GF-D8 (cell line): ENCODE data around the gene ADAMTS3.
"Not testable (repeated sequence)": the region's sequence is repeated elsewhere in the genome, so short reads cannot be mapped to it uniquely, and the experiment has no call there.

Experiments used
- DNase-seq: peaks from one replicate; lab custom pipeline; 2025; lab: John Stamatoyannopoulos, UW

Gene ADAMTS3

DNA sequence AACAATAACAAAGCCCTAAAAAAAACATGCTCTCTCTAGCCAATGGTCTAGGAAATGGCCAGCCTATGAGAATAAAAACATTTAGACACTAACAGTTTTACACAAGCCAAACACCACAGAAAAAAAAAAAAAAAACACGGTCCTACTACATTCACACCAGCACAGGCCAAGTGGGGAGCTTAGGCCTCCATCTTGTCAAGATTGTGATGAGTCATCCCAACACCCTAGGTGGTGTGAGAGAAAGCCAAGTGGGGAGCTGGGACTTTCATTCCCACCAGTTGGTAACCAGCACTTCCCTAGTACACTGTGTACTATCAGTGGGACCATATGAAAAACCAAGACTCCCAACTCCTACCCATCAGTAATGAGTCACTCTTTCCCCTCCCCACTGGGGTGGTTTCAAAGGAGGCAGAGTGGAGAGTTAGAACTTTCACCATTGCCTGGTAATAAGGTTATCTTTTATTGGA, 95.6 kb downstream of the ADAMTS3 start:
- no peak for DNase-seq

DNA sequence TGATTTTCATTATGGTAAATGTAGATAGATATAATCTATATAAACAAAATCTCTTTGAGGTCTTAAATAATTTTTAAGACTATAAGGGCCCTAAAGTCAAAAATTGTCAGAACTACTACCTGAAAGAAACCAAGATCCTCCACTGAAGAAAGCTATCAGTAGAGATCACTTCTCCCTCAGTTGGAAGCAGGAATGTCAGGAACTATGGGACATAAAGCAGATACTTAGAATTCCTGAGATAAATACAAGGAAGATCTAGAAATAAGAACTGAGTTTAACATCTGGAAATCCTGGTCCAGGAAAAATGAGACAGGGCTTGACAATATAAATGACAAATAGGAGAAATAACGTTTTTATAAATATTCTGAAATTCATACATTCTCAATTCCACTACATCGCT, 97.2 kb downstream of the ADAMTS3 start:
- no peak for DNase-seq

DNA sequence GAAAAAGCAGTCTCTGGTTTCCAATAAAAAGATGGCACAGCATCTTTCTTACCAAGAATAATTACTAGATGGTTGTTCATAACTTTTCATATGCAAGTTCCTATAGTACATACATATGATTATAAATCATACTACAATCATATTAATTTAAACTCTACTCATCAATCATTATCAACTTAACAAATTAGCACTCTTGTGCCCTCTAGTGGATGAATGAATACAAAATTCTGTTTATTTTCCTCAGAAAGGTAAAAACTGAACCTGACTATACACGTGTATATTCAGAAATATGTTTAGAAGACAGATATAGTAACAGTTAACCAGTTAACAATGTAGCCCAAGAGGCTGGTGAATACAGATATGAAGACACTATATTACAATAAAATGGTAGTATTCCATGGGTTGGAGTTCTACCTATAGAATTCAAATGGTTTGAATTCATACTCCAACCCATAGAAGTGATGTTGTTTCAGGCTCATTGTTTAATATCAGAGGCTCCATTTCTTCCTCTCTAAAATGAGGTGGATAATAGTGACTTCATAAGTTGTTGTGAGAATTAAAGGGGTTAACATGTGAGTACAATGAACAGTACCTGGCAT, 100.0 kb downstream of the ADAMTS3 start:
- DNase-seq, result peak; percentile 3

DNA sequence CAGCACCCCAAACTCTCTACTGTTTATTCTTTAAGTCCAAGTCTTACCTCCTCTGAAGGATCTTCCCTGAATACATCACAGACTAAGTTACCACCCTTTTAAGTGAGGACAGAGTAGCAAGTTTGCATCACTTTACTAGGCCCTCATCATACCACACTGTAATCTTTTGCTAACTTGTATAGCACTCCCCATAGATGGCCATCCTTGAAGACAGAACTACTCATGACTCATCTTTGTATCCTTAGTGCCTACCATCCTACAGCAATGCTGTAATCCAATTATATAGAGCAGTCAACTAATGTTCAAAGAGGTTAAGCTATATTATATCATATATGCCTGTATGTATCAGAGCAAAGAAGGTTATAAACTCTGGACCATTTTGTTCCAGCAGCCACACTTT, 101.4 kb downstream of the ADAMTS3 start:
- no peak for DNase-seq

DNA sequence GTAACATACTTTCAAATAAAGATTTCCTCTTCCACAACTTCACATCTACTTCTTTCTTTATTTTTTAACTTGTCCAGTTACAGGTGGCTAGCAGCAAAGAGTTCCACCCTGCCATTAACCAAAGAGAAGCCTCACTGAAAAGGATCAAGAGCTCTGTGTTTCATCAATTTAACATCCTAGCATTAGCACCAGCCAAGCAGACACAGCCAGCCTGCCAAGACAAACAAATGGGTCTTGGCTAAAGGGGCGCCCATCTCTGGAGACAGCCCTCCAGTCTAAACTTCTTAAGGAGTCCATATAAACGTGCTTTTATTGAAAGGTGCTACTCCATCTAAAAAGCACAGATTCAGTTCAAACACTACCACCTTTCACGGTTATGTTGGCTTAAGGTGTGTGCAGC, 105.3 kb downstream of the ADAMTS3 start:
- no peak for DNase-seq

DNA sequence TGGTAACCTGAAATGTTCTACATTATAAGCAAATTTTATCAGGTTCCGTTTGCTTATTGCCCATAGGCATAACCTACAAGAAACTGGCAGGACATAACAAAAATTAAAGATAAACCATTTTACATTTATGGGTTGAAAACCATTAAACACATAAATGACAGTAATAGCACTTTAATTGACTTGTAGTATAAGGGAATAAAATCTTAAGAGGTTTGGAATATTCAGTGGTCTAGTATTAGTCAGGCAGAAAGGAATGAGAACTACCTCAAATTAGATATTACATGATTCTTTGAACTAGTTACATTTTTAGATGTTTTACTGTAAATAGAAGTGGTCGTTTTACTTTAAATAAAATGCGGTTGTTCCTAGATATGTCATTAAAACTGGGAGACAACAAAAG, 111.9 kb downstream of the ADAMTS3 start:
- no peak for DNase-seq

DNA sequence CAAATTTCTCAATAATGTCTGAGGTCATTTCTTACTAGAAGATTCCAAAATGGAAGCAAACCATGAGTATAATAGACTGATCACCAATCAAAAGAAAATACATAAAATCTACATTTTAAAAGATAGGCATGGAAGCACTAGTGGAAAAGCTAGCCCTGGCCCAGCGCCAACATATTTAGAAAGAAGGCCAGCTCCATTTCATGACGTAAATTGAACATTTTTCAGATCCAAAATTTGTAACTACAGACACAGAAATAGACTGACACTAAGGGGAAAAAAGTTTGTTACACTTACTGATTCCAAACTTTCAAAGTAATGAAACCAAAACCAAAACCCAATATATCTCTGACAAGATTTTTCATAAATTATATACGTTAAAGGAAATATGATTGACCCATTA, 117.7 kb downstream of the ADAMTS3 start:
- DNase-seq, result no peak

DNA sequence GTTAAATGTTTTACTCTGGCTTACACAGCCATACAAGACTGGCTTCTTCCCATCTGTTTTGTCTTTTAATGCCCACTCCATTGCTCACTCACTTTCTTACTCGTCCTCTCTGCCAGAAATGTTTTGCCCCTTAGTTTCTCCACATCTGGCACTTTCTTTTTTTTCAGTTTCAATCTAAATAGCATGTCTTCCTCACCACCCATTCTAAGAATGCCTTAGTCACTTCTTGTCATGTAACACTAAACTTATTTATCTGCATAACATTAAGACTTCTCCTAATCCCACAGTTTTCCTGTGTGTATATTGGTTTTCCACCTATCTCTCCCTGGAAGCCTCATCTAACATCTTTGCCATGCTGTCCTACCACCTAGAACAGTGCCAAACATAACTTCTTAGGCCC, 119.3 kb downstream of the ADAMTS3 start:
- DNase-seq, result no peak

DNA sequence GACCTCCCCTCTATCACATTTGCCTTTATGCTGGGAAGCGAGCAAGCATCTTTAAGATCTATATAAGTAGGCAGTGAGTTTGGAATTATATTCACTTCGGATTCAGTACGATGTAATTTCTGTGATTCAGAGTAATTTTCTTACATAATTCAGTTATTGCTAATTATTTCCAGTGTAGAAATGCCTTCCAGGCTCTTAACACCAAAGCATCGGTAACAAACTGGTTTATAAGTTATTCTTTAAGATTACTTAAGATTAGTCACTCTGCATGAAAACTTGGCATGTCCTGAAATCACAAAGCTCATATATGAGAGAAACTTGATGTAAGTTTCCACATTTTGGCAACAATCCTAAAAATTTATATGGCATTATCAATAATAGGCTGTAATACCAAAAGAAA, 120.8 kb downstream of the ADAMTS3 start:
- DNase-seq, result no peak

DNA sequence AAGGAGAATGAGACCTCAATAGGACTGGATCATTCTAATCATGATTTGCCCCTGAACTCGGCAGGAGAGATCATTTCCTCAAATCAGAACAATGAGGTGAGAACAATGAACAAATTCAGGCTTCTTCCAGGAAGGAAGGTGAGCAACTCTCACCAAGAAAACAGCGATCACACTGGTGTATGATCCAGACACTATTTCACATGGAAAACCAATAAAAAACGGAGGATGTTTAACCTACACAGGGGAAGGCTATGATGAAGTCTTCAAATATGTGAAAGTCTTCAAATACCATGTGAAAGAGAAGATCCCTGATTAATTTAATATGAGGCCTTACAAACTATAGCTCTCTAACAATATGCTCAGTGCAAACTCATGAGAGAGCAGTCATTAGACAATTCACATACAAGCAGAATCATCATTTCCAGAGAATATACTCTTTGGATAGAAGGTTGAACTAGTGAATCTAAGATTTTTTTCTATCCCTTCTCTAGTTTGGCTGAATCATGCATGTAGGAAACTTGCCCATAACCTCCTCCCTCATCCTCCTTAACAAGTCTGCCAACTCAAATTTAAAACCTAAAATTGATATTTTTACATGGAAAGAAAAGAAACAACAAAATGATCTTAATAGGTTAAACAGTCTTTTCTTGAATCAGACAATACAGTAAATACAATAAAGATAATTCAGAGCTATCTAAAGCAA, 122.5 kb downstream of the ADAMTS3 start:
- DNase-seq, result no peak

DNA sequence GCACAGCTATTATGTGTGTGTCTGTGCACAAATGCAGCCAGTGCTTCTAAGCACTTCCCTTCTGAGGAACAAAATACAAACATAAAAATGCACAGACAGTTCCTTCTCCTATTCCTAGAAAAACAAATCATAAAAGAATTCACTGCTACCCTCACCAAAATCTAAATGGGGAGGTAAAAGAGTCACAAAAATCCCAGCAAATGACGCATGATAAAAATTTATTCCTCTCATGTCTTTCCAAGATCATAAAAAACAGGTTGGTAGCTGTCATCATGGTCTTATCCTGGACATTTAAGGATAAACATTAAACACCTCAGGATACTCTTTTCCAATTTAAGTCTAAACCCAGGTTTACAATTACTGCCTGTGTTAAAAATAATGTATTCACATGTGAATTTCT, 124.9 kb downstream of the ADAMTS3 start:
- no peak for DNase-seq

DNA sequence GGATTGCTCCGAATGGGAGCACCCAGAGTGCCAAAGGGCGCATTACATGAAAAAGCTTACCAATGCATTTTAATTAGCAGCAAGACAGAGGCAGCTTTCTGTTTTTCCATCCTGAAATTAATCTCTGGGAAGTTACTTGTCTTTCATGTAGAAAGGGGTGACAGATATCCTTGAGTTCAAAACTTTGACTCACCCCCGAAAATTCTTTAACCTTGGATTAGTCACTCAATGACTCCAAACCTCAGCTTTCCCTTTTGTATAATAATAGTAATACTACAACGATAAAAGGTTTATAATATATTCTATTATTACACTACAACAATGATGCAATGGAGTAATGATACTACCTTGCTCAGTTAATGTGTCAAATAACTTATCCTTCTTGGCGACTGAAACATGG, 126.3 kb downstream of the ADAMTS3 start:
- DNase-seq, result no peak

DNA sequence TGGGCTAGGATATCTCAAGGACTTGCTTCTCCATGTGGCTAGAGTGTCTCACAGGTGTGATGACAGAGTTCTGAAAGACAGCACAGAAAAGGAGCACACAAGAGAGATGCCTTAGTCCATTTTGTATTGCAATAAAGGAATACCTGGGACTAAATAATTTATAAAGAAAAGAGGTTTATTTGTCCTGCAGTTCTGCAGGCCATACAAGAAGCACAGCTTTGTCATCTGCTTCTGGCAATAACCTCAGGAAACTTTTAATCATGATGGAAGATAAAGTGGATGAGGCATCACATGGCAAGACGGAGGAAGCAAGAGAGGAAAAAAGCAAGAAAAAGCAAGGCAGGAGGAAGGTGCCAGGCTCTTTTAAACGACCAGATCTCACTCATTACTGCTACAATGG, 126.9 kb downstream of the ADAMTS3 start:
- DNase-seq, result no peak

DNA sequence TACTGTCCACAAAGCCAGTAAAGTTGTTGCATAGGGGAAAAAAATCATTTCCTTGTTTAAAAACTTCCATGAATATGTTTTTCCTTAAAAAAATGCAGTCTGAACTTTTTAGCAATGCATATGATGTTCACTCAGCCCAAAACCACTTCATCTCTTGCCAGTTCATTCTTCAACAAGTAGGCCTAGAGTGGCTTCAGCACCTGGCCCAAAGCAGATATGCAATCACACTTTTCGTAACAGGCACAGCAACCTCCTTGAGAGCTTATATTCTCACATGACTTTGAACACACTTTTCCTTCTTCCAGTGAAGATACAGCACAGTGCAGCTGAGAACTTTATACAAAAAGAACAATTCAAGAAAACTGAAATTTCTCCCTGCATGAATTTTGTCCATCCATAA, 128.6 kb downstream of the ADAMTS3 start:
- DNase-seq, result no peak

DNA sequence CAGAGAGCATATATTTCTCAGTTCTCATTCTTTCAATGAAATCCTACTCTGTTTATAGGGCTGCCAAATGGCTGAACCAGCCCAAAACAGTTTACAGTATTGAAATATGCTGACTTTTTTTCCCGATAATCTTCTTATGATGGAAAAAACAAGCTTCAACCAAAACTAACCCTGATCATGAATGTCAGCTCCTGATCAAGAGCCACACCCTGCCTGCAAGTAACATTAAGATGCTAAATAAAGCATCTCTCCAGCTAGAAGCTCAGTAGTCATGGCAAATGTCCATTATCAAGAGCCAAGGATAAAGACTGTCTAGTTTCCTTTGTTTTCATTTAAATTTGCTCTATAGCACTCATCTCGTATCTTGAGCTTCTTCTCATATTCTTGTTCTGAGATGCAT, 136.0 kb downstream of the ADAMTS3 start:
- no peak for DNase-seq

DNA sequence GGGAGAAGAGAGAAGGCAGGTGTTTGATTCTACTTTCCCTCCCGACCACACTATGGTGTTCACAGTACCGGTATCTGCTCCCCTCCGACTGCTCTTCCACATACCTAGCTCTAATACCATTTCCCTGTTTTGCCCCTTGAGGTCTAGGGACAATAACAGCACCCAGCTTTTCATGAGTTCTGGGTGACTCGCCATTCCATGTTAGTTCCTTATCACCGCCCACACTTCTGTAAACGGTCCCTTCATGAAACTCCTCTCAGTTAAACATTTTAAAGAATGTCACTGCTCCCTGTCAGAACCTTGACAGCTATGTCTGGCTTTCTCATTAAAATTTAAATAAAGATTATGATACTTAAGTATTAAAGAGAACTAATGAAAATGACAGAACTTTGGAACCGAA, 136.7 kb downstream of the ADAMTS3 start:
- no peak for DNase-seq

DNA sequence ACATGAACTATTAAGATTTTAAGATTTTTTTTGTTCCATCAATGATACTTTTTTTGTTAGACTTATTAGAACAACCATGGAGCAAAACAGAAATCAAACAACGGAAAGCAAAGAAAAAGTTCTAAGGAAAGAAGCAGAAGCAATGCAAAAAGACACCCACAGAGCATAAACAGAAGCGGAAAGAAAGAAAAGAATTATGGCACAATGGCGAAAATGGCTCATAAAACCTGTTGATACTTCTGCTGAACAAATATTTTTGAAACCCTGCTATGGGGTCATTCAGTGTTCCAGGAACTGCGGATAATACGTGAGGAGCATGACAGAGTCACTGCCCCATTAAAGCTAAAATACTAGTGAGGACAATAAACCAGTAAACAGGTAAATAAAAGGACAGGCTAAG, 138.0 kb downstream of the ADAMTS3 start:
- no peak for DNase-seq

DNA sequence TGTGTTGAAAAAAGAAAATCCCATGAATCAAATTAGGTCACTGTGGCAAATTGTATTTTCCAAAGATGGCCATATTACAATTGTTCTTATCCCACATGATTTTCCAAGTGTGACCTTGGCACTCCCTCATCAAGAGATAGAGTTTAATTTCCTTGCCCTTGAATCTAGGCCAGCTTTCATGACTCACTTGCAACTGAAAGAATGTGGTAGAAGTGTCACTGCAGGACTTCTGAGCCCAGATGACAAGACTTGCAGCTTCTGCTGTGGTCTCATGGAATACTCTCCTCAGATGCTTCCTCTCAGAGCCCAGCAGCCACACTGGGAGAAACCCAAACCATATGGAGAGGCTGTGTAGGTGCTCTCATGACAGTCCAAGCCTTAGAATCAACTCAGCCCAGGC, 139.0 kb downstream of the ADAMTS3 start:
- no peak for DNase-seq

DNA sequence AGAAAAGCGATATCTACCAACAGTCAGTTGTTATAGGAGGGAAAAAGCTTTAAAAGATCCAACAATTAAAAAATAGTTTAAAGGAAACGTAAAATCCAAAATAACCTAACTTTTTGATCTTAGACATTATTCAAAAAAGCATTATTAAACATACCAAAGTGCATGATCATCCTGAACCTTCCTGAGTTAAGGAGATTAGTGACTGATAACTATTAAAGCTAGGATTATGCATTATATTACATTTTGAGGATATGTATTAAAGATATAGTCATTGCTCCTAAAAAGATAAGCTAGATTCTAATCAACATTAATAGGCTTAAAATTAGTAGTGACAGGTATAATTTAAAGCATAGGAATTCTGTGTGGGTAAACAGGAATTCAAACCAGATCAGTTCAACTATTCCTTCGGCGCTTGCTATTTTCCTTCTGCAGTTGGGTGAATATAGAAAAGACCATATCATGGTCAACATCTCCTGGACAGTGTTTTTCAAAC, 139.6 kb downstream of the ADAMTS3 start:
- no peak for DNase-seq

DNA sequence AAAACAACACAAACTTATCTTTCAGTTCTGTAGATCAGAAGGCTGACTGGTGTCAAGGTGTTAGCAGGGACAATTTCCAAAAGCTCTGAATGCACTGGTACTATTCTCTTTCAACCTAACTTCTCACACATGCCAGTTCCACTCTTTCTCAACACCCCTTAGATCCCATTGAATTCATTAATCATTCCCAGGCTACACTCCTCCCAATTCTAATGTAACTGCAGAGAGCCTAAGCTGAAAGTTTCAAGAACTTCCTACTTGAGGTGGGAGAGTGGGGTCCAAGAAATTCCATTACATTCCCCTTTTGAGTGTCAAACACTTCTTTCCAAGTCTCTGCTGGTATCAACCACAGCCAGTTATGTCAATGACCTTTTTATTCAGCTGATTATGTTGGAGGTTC, 142.0 kb downstream of the ADAMTS3 start:
- DNase-seq, result no peak

DNA sequence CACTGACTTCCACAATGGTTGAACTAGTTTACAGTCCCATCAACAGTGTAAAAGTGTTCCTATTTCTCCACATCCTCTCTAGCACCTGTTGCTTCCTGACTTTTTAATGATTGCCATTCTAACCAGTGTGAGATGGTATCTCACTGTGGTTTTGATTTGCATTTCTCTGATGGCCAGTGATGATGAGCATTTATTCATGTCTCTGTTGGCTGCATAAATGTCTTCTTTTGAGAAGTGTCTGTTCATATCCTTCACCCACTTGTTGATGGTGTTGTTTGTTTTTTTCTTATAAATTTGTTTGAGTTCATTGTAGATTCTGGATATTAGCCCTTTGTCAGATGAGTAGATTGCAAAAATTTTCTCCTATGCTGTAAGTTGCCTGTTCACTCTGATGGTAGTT, 143.1 kb downstream of the ADAMTS3 start:
- not testable (repeated sequence) for DNase-seq

DNA sequence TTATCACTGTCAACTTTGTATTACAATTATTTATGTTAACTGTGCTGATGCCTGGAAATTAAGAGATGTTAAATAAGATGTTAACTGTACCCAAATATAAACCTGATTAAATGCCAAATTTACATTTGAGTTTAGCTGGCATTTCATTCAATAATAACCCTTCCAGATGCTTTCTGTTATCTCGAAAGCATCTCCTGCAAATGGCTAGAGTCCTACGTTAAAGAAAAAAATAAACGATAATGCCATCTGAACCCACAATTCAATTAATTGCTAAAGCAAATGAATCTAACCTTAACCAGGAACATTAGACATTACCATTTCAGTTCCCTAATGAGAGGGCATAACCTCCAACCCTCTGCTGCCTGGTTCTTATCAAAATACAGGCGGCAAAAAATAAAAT, 145.0 kb downstream of the ADAMTS3 start:
- no peak for DNase-seq

DNA sequence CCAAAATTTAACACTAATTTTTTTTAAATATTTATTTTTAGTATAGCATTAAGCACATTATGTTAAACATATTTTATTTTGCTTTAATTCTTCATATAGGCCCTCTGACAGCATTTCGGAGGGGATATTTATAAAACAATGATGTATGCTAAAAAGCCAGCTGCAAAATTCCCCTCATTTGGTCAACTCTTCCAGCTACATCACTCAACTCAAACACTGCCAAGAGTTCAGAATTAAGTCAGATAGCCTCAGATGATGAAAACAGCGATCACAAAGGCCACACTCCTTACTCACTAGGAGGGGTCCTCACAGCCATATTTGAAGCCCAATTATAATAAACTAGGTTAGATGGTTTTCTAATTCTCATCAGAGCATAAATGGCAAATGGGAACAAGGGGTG, 146.6 kb downstream of the ADAMTS3 start:
- no peak for DNase-seq

DNA sequence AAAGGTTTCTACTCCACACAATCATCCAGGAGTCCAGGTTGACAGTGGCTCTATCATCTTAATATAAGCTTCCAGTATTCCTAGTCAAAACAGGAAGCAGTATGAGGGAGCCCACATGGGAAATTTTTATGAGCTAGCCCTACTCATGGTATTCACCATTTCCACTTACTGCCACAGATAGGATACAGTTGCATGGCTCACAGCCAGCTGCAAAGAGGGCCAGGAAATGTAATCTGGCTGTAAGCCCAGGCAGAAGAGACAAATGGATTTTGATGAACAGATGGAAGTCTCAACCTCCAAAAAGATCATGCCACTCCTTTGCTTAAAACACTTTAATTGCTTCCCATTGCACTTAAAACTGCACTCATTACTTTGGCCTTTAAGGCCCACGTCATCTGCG, 150.6 kb downstream of the ADAMTS3 start:
- no peak for DNase-seq
